MCF 10A (cell line): ENCODE data around the gene TFIP11. TPM values are rescaled to one million over a fixed set of nuclear protein-coding genes. Genes with fewer than 3 reads are reported as not detected.

Experiments used
- BruUV-seq: library from RNA; stranded (reverse); fragments of 400-500 nt; replicated peaks from 2 replicates; lab custom pipeline; 2021; lab: Mats Ljungman, UMichigan
- CTCF ChIA-PET: fragments of 300-600 bp; sonication (Branson Sonifier 250); formaldehyde crosslinking; extraction: SDS; loops from one replicate; lab custom pipeline; 2021; ENCODE audit warnings: antibody characterized with exemption, inconsistent platforms; lab: Yijun Ruan, JAX
- POLR2A ChIA-PET: fragments of 300-600, 350-650 bp; sonication (Branson Sonifier 250); formaldehyde crosslinking; extraction: SDS; loops from one replicate; lab custom pipeline; 2020; ENCODE audit warnings: antibody characterized with exemption, inconsistent platforms; lab: Yijun Ruan, JAX
- DNase-seq: peaks from one replicate; pipeline ENCODE4 v3.0.0-alpha.2; 2018; ENCODE audit not compliant: unreplicated experiment
- H3K27ac Mint-ChIP-seq: one replicate; pipeline ENCODE4 v1.8.0; 2022; ENCODE audit warnings: mild to moderate bottlenecking, low read depth, mixed read lengths; ENCODE audit not compliant: unreplicated experiment
- H3K27me3 Mint-ChIP-seq: one replicate; pipeline ENCODE4 v1.8.0; 2022; ENCODE audit warnings: mixed read lengths; ENCODE audit not compliant: insufficient read depth, unreplicated experiment
- H3K36me3 Mint-ChIP-seq: one replicate; pipeline ENCODE4 v1.8.0; 2022; ENCODE audit warnings: mild to moderate bottlenecking, moderate library complexity, mixed read lengths; ENCODE audit not compliant: insufficient read depth, unreplicated experiment
- H3K4me1 Mint-ChIP-seq: one replicate; pipeline ENCODE4 v1.8.0; 2022; ENCODE audit warnings: mixed read lengths; ENCODE audit not compliant: insufficient read depth, unreplicated experiment
- H3K4me3 Mint-ChIP-seq: one replicate; pipeline ENCODE4 v1.8.0; 2022; ENCODE audit warnings: mild to moderate bottlenecking, moderate library complexity, mixed read lengths; ENCODE audit not compliant: unreplicated experiment
- H3K9me3 Mint-ChIP-seq: one replicate; pipeline ENCODE4 v1.8.0; 2022; ENCODE audit warnings: mixed read lengths; ENCODE audit not compliant: unreplicated experiment
- CTCF ChIP-seq: fragments of 200-600 bp; IDR thresholded peaks from one replicate; pipeline ENCODE4 v1.8.0; 2022; ENCODE audit warnings: antibody characterized with exemption, mild to moderate bottlenecking; ENCODE audit not compliant: unreplicated experiment
- intact Hi-C: fragments of 100-400 bp; cut with micrococcal nuclease; formaldehyde crosslinking; loops from 2 replicates; pipeline ENCODE4 v1.14.1; 2022
- total RNA-seq: library from RNA; stranded (reverse); gene quantifications from 2 replicates; pipeline ENCODE4 v1.2.3, GENCODE V29; 2022

Gene TFIP11
- total RNA-seq, 1 experiment from 2014 or later = 41.0 TPM

GRCh38 chr22:26558248-26558895 is 46.1 kb upstream of the TFIP11 start:
- H3K27ac Mint-ChIP-seq = no peak overlapping the region
- ChIA-PET POLR2A (no interaction called here), CTCF (interaction anchor here (1.3 kb wide), 1 partner anchor 12 kb away, joined by 5 read pairs; no protein-coding TSS in a partner anchor)
- TF ChIP-seq CTCF = no peak
- no peak for DNase-seq
- no peaks in the 10 kb centered on the region for H3K9me3 Mint-ChIP-seq
- no peak overlapping the region for H3K4me3 Mint-ChIP-seq
- H3K27me3 Mint-ChIP-seq = no peaks in the 10 kb centered on the region
- intact Hi-C loops = no loop called here
- no TSS peak for BruUV-seq
- no peaks in the 10 kb centered on the region for H3K36me3 Mint-ChIP-seq
- H3K4me1 Mint-ChIP-seq = no peaks in the 10 kb centered on the region

- TF ChIP-seq CTCF = no peak
- no peaks in the 10 kb centered on the region for H3K27me3 Mint-ChIP-seq
- BruUV-seq = no TSS peak
- no peak for DNase-seq
- H3K4me1 Mint-ChIP-seq = no peaks in the 10 kb centered on the region
- no peak overlapping the region for H3K4me3 Mint-ChIP-seq
- H3K27ac Mint-ChIP-seq = no peak overlapping the region
- intact Hi-C loops = no loop called here
- no peaks in the 10 kb centered on the region for H3K36me3 Mint-ChIP-seq
- CTCF ChIA-PET = no interaction called here
- no peaks in the 10 kb centered on the region for H3K9me3 Mint-ChIP-seq
- POLR2A ChIA-PET = no interaction called here
Measured at GRCh38 chr22:26556904-26557303, 44.6 kb upstream of the TFIP11 start.

GRCh38 chr22:26555478-26555877 is 43.2 kb upstream of the TFIP11 start:
- Mint-ChIP-seq H3K27ac (no peak overlapping the region), H3K36me3 (no peaks in the 10 kb centered on the region), H3K4me1 (no peaks in the 10 kb centered on the region), H3K27me3 (no peaks in the 10 kb centered on the region), H3K4me3 (no peak overlapping the region), H3K9me3 (no peaks in the 10 kb centered on the region)
- intact Hi-C loops = no loop called here
- POLR2A ChIA-PET = no interaction called here
- CTCF ChIA-PET = no interaction called here
- no TSS peak for BruUV-seq
- no peak for DNase-seq
- TF ChIP-seq CTCF = no peak

GRCh38 chr22:26554956-26555355 is 42.7 kb upstream of the TFIP11 start:
- ChIA-PET POLR2A (no interaction called here), CTCF (no interaction called here)
- TF ChIP-seq CTCF = no peak
- no peaks in the 10 kb centered on the region for H3K27me3 Mint-ChIP-seq
- no peak overlapping the region for H3K27ac Mint-ChIP-seq
- no TSS peak for BruUV-seq
- no peaks in the 10 kb centered on the region for H3K4me1 Mint-ChIP-seq
- intact Hi-C loops = no loop called here
- DNase-seq = no peak
- H3K36me3 Mint-ChIP-seq = no peaks in the 10 kb centered on the region
- no peaks in the 10 kb centered on the region for H3K9me3 Mint-ChIP-seq
- no peak overlapping the region for H3K4me3 Mint-ChIP-seq
